ENCODE results near the gene TUSC2.

Gene TUSC2

DNA sequence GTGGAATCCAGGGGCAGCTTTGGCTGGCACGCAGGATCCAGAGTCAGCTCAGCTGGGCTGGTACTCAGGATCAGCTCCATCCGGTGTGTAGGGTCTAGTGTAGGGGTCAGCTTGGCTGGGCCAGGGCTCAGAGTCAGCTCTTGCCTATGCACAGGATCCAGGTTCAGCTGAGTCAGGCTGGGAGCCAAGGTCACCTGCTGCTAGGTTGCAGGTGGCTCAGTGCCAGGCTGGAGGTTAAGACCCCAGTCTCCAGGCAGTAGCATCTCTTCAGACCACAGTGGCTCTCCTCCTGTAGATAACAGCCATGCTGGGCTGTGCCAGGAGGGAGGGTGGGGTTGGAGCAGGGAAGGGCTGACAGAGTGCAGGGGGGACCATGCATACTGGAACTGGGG is 30.6 kb downstream of the TUSC2 start:
- TF ChIP-seq CTCF (IDR thresholded peaks at IDR 0.05; ENCODE audit: low read depth, low read length): no peak
- no peak for DNase-seq (ENCODE audit: extremely low read depth, low read depth)

DNA sequence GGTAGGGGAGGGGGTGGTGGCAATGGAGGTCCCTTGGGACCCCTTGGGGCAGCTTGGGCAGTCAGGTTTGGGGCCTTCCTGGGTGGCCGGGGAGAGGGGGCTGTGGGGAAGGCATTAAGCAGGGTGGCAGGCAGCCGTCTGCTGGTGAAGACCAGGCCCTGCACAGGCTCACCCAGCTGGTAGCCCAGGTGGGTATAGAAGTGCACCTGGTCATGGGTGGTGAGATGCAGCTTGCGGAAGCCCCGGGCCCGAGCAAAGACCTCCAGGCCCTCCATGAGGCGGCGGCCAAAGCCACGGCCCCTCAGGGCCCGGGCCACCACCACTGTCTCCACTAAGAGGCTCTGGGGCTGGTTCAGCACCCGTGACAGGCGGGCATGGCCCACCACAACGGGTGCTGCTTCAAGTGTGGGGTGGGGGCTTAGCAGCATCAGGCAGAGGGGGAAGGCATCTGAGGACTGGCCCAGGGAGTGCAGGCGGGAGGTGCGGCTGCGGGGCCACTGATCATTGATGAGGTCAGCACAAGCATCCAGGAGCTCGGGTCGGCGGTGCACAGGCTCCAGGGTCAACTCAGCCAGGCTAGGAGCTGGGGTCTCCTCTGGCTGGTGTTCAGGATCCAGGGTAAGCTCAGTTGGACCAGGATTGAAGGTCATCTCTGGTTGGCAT is 31.2 kb downstream of the TUSC2 start:
- no peak for TF ChIP-seq CTCF (IDR thresholded peaks at IDR 0.05; ENCODE audit: low read depth, low read length)
- DNase-seq (ENCODE audit: extremely low read depth, low read depth): no peak

- DNase-seq (ENCODE audit: extremely low read depth, low read depth): no peak
- TF ChIP-seq CTCF (IDR thresholded peaks at IDR 0.05; ENCODE audit: low read depth, low read length): no peak
Observed at GRCh38 chr3:50295553-50296431, 32.2 kb downstream of the TUSC2 start.

GRCh38 chr3:50294492-50295403 is 33.3 kb downstream of the TUSC2 start:
- no peak for DNase-seq (ENCODE audit: extremely low read depth, low read depth)
- no peak for TF ChIP-seq CTCF (IDR thresholded peaks at IDR 0.05; ENCODE audit: low read depth, low read length)

DNA sequence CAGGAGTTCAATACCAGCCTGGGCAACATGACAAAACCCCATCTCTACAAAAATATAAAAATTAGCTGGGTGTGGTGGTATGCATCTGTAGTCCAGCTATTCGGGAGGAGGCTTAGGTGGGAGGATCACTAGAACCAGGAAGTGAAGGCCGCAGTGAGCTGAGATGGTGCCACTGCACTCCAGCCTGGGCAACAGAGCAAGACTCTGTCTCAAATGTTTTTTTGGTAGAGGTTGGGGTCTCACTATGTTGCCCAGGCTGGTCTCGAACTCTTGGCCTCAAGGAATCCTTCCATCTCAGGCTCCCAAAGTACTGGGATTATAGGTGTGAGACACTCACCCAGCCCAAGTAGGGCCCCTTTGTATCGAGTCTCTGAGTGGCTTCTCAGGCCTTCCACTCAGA is 33.9 kb downstream of the TUSC2 start:
- no peak for DNase-seq (ENCODE audit: extremely low read depth, low read depth)
- no peak for TF ChIP-seq CTCF (IDR thresholded peaks at IDR 0.05; ENCODE audit: low read depth, low read length)

DNA sequence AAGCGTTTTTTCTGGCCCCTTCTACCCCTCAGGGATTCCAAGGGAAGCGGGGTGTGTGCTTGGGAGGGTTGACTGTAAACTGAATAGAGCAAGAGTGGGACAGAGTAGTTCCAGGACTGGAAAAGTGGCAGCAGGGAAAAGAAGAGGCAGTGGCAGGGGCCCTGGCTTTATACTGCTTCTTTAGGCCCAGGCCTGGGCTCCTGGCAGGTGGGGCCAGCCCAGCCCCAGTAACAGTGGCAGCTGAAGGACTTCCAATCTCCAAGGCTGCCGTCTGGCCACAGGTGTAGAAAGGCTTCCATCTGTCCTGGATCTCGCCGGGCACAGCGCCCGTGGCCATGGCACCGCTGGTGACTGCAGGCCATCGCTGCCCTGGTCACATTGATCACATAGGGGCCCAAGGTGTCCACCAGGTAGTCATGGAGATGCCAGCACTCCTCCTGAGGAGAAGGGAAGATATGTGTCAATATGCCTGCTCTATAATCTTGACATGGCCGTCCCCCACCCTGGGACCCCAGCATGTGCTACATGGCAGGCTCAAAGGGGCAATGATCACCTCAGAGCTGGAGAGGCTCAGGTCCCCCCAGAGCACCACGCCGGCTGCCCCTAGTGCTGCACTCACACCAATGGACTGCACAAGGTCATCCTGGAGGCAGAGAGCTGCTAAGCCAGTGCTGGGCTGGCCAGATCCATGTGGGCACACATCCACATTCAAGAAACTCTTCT is 34.8 kb downstream of the TUSC2 start:
- no peak for TF ChIP-seq CTCF (IDR thresholded peaks at IDR 0.05; ENCODE audit: low read depth, low read length)
- no peak for DNase-seq (ENCODE audit: extremely low read depth, low read depth)

Measured in AG09319 (cell line).